HepG2 (cell line): ENCODE results near the gene SHQ1. TPM values are rescaled to one million over a fixed set of nuclear protein-coding genes. Genes with fewer than 3 reads are reported as not detected.

Experiments
- ATRX ChIP-seq: sonication (generic); formaldehyde crosslinking; IDR thresholded peaks from 2 replicates; pipeline ENCODE4 v1.4.0; 2020; ENCODE audit warnings: missing genetic modification reagents, borderline replicate concordance
- CAMTA2 ChIP-seq: sonication (generic); formaldehyde crosslinking; IDR thresholded peaks from 2 replicates; pipeline ENCODE4 v1.4.0; 2020; ENCODE audit warnings: mild to moderate bottlenecking, missing genetic modification reagents, borderline replicate concordance
- GABPB1 ChIP-seq: IDR thresholded peaks from 2 replicates; pipeline ENCODE4 v1.6.1; 2016; ENCODE audit warnings: mild to moderate bottlenecking, missing genetic modification reagents, moderate library complexity, missing compliant biosample characterization
- JARID2 ChIP-seq: sonication (generic); formaldehyde crosslinking; IDR thresholded peaks from 2 replicates; pipeline ENCODE4 v1.8.1; 2023; ENCODE audit warnings: missing genetic modification reagents, inconsistent platforms; ENCODE audit not compliant: insufficient replicate concordance
- KDM2A ChIP-seq: sonication (generic); formaldehyde crosslinking; IDR thresholded peaks from 2 replicates; pipeline ENCODE4 v1.4.0; 2020; ENCODE audit warnings: low read depth, missing genetic modification reagents, borderline replicate concordance
- MXI1 ChIP-seq: IDR thresholded peaks from 3 replicates; pipeline ENCODE4 v1.6.1; 2012; ENCODE audit warnings: low read depth, low read length, inconsistent platforms, borderline replicate concordance
- NBN ChIP-seq: fragments of 450-650 bp; conservative IDR thresholded peaks from 2 replicates; pipeline ENCODE4 v1.6.1; 2017
- NR2F6 ChIP-seq, 2 experiments: IDR thresholded peaks; 2 replicates each; pipeline ENCODE4 v1.6.1; 2016; ENCODE audit warnings: antibody characterized with exemption in 1 of 2, mild to moderate bottlenecking in 1 of 2
- REL ChIP-seq: sonication (generic); formaldehyde crosslinking; conservative IDR thresholded peaks from 2 replicates; pipeline ENCODE4 v1.8.0; 2022; ENCODE audit warnings: mild to moderate bottlenecking, missing genetic modification reagents, moderate library complexity
- SMC3 ChIP-seq: IDR thresholded peaks from 2 replicates; pipeline ENCODE4 v1.6.1; 2011; ENCODE audit warnings: low read length, improper control_type of control experiment
- SNAPC2 ChIP-seq: sonication (generic); formaldehyde crosslinking; IDR thresholded peaks from 2 replicates; pipeline ENCODE4 v1.8.1; 2022; ENCODE audit warnings: mild to moderate bottlenecking, missing genetic modification reagents
- ZNF205 ChIP-seq: IDR thresholded peaks from 2 replicates; pipeline ENCODE4 v1.6.1; 2018; ENCODE audit warnings: missing biosample characterization, missing genetic modification reagents
- ZNF232 ChIP-seq: sonication (generic); formaldehyde crosslinking; IDR thresholded peaks from 2 replicates; pipeline ENCODE4 v1.4.0; 2020; ENCODE audit warnings: missing genetic modification reagents, borderline replicate concordance
- ZNF546 ChIP-seq: sonication (generic); formaldehyde crosslinking; conservative IDR thresholded peaks from 2 replicates; pipeline ENCODE4 v1.8.1; 2023; ENCODE audit warnings: mild to moderate bottlenecking, missing genetic modification reagents
- ZNF747 ChIP-seq: sonication (generic); formaldehyde crosslinking; IDR thresholded peaks from 2 replicates; pipeline ENCODE4 v1.8.1; 2023; ENCODE audit warnings: missing genetic modification reagents, mild to moderate bottlenecking, borderline replicate concordance
- ZSCAN21 ChIP-seq: sonication (generic); formaldehyde crosslinking; IDR thresholded peaks from 2 replicates; pipeline ENCODE4 v1.8.0; 2022; ENCODE audit warnings: mild to moderate bottlenecking, missing genetic modification reagents, moderate library complexity, borderline replicate concordance
- polyA plus RNA-seq, 8 experiments: library from polyadenylated mRNA; depleted of rRNA in 3 of 8; stranded (reverse) in 7 of 8; unstranded in 1 of 8; fragments of >200 nt; fragmentation: Illumina TruSeq in 4 of 8; extraction: Trizol in 4 of 8; gene quantifications; 2 replicates each; pipeline versions ENCODE4 v1.2.1 to v1.2.3, GENCODE V29; 2011 to 2016; ENCODE audit warnings: low read depth in 4 of 8, missing spikeins in 1 of 8, mixed read lengths in 1 of 8; ENCODE audit not compliant: insufficient read depth in 1 of 8
- total RNA-seq, 5 experiments: library from RNA; depleted of rRNA; stranded (reverse); fragments of >200 nt; fragmentation: Illumina TruSeq; extraction: Trizol; gene quantifications; 2 replicates each; pipeline ENCODE4 v1.2.3, GENCODE V29; 2016; ENCODE audit warnings: low read depth in 1 of 5
- TF ChIP-seq, protein P1 (sequence below): sonication (generic); formaldehyde crosslinking; IDR thresholded peaks from 2 replicates; pipeline ENCODE4 v1.5.1; 2020; ENCODE audit warnings: mild to moderate bottlenecking, missing genetic modification reagents, borderline replicate concordance
- TF ChIP-seq, protein P2 (sequence below): sonication (generic); formaldehyde crosslinking; IDR thresholded peaks from 2 replicates; pipeline ENCODE4 v1.5.1; 2020; ENCODE audit warnings: missing genetic modification reagents, mild to moderate bottlenecking, borderline replicate concordance
- TF ChIP-seq, protein P3 (sequence below): sonication (generic); formaldehyde crosslinking; IDR thresholded peaks from 2 replicates; pipeline ENCODE4 v1.4.0; 2020; ENCODE audit warnings: missing genetic modification reagents, borderline replicate concordance

Gene SHQ1
- total and polyA plus RNA-seq, 2 of the 13 experiments (the other 11 are each of a cell fraction or from before 2014, with no cell fraction given): 5.5 to 20.3 TPM

DNA sequence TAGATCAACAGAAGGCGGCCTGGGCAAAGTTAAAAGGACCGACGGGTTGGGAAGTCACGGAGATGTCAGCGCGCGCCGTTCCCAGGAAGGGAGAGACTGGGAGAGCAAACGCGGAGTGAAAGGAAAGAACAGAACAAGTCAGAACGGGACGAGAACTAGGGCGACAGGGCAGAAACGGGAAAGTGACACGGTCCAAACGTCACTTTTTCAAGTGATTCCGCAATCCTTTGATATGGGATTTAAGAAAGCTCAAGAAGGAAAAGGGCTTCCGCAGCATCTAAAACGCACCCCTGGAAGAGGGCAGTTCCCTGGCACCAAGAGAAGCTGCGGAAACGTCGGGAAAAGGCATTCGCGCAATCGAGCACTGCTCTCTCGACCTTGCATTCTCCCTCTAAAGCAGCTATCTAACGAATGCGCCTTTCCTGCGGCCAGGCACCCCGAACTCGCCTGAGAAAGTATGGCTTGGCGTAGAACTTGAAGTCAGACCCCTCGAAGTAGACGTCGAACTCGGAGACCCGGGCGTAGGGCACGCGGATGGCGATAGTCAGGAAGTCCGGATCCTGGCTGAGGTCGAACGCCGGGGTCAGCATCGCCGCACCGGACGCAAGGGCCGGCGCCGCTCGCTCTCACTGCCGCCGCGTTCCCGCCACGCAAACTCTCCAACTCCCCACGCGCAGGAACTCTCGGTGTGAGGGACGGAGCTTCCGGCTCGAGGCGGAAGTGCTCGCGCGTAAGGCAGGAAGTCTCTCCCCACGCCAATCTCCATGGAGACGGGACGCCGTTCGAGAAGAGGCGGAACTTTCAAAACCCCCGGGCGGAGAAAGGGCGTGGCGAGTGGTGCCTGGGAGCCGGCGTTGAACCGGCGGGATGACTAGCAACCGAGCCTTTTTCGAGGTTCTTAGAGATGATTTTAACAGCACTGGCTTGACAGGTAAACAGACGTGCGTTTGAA is at the start of gene SHQ1 (continued):
- TF ChIP-seq GABPB1 (CRISPR knock-in tag) (peak; percentile 99), ZSCAN21 (peak; percentile 88), CAMTA2 (CRISPR knock-in tag) (no peak), SMC3 (no peak), REL (CRISPR knock-in tag) (no peak), MXI1 (peak; percentile 100), NR2F6 (IDR thresholded peaks at IDR 0.05) (no peak), NR2F6 (CRISPR knock-in tag; IDR thresholded peaks at IDR 0.05) (no peak), ZNF747 (peak; percentile 86; the same call in 1 of the 2 replicates), ZNF232 (CRISPR knock-in tag) (peak; percentile 83; the same call in 1 of the 2 replicates), SNAPC2 (peak; percentile 72; the same call in 1 of the 2 replicates), NBN (no peak), KDM2A (CRISPR knock-in tag) (peak; percentile 89), JARID2 (CRISPR knock-in tag) (peak; percentile 65), ATRX (no peak), ZNF205 (peak; percentile 72; the same call in 1 of the 2 replicates), ZNF546 (no peak; the same call in 1 of the 2 replicates)
- TF ChIP-seq, protein P1, sequence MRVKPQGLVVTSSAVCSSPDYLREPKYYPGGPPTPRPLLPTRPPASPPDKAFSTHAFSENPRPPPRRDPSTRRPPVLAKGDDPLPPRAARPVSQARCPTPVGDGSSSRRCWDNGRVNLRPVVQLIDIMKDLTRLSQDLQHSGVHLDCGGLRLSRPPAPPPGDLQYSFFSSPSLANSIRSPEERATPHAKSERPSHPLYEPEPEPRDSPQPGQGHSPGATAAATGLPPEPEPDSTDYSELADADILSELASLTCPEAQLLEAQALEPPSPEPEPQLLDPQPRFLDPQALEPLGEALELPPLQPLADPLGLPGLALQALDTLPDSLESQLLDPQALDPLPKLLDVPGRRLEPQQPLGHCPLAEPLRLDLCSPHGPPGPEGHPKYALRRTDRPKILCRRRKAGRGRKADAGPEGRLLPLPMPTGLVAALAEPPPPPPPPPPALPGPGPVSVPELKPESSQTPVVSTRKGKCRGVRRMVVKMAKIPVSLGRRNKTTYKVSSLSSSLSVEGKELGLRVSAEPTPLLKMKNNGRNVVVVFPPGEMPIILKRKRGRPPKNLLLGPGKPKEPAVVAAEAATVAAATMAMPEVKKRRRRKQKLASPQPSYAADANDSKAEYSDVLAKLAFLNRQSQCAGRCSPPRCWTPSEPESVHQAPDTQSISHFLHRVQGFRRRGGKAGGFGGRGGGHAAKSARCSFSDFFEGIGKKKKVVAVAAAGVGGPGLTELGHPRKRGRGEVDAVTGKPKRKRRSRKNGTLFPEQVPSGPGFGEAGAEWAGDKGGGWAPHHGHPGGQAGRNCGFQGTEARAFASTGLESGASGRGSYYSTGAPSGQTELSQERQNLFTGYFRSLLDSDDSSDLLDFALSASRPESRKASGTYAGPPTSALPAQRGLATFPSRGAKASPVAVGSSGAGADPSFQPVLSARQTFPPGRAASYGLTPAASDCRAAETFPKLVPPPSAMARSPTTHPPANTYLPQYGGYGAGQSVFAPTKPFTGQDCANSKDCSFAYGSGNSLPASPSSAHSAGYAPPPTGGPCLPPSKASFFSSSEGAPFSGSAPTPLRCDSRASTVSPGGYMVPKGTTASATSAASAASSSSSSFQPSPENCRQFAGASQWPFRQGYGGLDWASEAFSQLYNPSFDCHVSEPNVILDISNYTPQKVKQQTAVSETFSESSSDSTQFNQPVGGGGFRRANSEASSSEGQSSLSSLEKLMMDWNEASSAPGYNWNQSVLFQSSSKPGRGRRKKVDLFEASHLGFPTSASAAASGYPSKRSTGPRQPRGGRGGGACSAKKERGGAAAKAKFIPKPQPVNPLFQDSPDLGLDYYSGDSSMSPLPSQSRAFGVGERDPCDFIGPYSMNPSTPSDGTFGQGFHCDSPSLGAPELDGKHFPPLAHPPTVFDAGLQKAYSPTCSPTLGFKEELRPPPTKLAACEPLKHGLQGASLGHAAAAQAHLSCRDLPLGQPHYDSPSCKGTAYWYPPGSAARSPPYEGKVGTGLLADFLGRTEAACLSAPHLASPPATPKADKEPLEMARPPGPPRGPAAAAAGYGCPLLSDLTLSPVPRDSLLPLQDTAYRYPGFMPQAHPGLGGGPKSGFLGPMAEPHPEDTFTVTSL (CRISPR knock-in tag): no peak
- TF ChIP-seq, protein P2, sequence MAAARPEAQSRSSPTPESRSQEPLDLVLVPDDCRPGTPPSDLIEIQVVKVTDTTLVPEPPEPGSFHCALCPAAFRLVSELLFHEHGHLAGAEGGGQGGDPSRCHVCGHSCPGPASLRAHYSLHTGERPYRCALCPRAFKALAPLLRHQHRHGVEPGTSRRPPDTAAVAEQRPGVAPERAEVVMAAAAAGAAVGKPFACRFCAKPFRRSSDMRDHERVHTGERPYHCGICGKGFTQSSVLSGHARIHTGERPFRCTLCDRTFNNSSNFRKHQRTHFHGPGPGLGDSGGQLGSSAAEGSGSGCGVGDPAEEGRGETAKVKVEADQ: 0 out of 2 replicates have a peak, but pooled peaks have one; percentile 57
- TF ChIP-seq, protein P3, sequence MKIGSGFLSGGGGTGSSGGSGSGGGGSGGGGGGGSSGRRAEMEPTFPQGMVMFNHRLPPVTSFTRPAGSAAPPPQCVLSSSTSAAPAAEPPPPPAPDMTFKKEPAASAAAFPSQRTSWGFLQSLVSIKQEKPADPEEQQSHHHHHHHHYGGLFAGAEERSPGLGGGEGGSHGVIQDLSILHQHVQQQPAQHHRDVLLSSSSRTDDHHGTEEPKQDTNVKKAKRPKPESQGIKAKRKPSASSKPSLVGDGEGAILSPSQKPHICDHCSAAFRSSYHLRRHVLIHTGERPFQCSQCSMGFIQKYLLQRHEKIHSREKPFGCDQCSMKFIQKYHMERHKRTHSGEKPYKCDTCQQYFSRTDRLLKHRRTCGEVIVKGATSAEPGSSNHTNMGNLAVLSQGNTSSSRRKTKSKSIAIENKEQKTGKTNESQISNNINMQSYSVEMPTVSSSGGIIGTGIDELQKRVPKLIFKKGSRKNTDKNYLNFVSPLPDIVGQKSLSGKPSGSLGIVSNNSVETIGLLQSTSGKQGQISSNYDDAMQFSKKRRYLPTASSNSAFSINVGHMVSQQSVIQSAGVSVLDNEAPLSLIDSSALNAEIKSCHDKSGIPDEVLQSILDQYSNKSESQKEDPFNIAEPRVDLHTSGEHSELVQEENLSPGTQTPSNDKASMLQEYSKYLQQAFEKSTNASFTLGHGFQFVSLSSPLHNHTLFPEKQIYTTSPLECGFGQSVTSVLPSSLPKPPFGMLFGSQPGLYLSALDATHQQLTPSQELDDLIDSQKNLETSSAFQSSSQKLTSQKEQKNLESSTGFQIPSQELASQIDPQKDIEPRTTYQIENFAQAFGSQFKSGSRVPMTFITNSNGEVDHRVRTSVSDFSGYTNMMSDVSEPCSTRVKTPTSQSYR (CRISPR knock-in tag): peak; percentile 14; the same call in 1 of the 2 replicates
